ENCODE measurements around the gene SAE1. TPM values are rescaled to one million over a fixed set of nuclear protein-coding genes. Genes with fewer than 3 reads are reported as not detected.

Gene SAE1
- total and polyA plus RNA-seq, 8 donors: 16.2 to 373 (median 43.5) TPM

- 11 to 24% (median 13%) methylated on average over 15 of the region's 15 CpGs for whole genome bisulfite sequencing, 5 donors
- Histone ChIP-seq H3K9me3 (no peaks in the 10 kb centered on the region), H3K36me3 (peaks cover 0 to 8% (median 0%) of the 10 kb centered on the region in 4 donors), H3K4me1 (peaks cover 38 to 68% (median 58%) of the 10 kb centered on the region in 4 donors), H3K27ac (peak overlapping the region; percentile 85 to 100 (median 100)), H3K27me3 (no peaks in the 10 kb centered on the region), H3K4me3 (peak overlapping the region; percentile 72 to 99 (median 84))
- intact Hi-C loops (cut with DNase I; ENCODE audit: low total_unique reads): no loop called here
- TF ChIP-seq, protein P1, sequence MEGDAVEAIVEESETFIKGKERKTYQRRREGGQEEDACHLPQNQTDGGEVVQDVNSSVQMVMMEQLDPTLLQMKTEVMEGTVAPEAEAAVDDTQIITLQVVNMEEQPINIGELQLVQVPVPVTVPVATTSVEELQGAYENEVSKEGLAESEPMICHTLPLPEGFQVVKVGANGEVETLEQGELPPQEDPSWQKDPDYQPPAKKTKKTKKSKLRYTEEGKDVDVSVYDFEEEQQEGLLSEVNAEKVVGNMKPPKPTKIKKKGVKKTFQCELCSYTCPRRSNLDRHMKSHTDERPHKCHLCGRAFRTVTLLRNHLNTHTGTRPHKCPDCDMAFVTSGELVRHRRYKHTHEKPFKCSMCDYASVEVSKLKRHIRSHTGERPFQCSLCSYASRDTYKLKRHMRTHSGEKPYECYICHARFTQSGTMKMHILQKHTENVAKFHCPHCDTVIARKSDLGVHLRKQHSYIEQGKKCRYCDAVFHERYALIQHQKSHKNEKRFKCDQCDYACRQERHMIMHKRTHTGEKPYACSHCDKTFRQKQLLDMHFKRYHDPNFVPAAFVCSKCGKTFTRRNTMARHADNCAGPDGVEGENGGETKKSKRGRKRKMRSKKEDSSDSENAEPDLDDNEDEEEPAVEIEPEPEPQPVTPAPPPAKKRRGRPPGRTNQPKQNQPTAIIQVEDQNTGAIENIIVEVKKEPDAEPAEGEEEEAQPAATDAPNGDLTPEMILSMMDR (IDR thresholded peaks at IDR 0.05): no peak
- TF ChIP-seq POLR2AphosphoS5 (IDR thresholded peaks at IDR 0.05) (no peak), POLR2A (IDR thresholded peaks at IDR 0.05) (no peak), EP300 (IDR thresholded peaks at IDR 0.05) (no peak)
- DNase-seq: peak in 1 of 2 donors; percentile 76
Observed at GRCh38 chr19:47109541-47110375, 20.9 kb upstream of the SAE1 start.

- TF ChIP-seq POLR2AphosphoS5 (IDR thresholded peaks at IDR 0.05) (peak in 1 of 3 donors; percentile 47), POLR2A (IDR thresholded peaks at IDR 0.05) (no peak)
- Histone ChIP-seq H3K27ac (peak overlapping the region; percentile 97 to 100 (median 100)), H3K4me1 (peaks cover 38 to 61% (median 55%) of the 10 kb centered on the region in 4 donors), H3K9me3 (no peaks in the 10 kb centered on the region), H3K36me3 (peaks cover 0 to under 1% (median 0%) of the 10 kb centered on the region in 4 donors), H3K4me3 (peak overlapping the region; percentile 72 to 99 (median 84)), H3K27me3 (no peaks in the 10 kb centered on the region)
- 4 to 9% (median 5%) methylated on average over 12 of the region's 12 CpGs for WGBS, 5 donors
- peak in 1 of 2 donors; percentile 66 for DNase-seq
- intact Hi-C loops (cut with DNase I; ENCODE audit: low total_unique reads): no loop called here
Observed at GRCh38 chr19:47110521-47111005, 20.1 kb upstream of the SAE1 start.

DNA sequence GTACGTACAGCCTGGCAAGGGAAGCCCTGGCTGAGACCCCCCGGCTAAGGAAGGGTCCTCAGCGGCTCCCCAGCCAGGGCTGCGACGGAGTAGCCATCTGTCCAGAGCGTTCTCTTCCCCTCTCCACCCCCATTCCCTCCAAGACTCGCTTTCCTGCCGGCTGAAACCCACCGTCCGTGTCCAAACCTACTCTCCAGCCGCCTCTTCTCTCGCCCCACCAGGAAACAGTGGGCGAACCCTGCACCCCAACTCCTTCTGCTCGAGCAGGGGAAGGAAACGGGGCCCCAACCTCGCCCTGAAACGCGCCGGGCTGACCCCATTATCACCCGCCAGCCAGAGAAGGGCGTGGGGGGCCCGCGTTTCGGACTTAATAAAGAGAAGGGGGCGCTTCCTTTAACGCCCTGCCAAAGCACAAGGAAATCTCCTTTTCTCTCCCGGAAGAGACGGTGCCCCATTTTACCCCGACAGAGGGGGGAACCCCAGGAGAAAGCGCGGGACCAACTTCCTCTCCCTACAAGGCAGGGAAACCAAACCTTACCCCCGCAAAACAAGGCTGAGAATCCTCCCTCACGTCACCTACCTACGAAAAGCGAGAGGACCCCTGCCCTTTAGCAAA is 19.5 kb upstream of the SAE1 start:
- Histone ChIP-seq H3K4me1 (peaks cover 36 to 56% (median 51%) of the 10 kb centered on the region in 4 donors), H3K9me3 (no peaks in the 10 kb centered on the region), H3K36me3 (no peaks in the 10 kb centered on the region), H3K27ac (peak overlapping the region; percentile 97 to 100 (median 100)), H3K27me3 (no peaks in the 10 kb centered on the region), H3K4me3 (peak overlapping the region; percentile 72 to 99 (median 84))
- peak; percentile 34 to 62 for DNase-seq
- intact Hi-C loops (cut with DNase I; ENCODE audit: low total_unique reads): no loop called here
- TF ChIP-seq POLR2AphosphoS5 (IDR thresholded peaks at IDR 0.05): peak in 1 of 3 donors; percentile 2
- TF ChIP-seq POLR2A (IDR thresholded peaks at IDR 0.05): no peak
- TF ChIP-seq EP300 (IDR thresholded peaks at IDR 0.05): no peak
- TF ChIP-seq, protein P1 (IDR thresholded peaks at IDR 0.05): no peak
- 0 to 1% (median 0%) methylated on average over 33 to 35 of the region's 35 CpGs for WGBS, 5 donors

- peaks cover 30 to 50% (median 45%) of the 10 kb centered on the region in 4 donors for H3K4me1 ChIP-seq
- 0 to 2% (median 0%) methylated on average over 6 to 24 of the region's 24 CpGs for WGBS, 5 donors
- intact Hi-C loops (cut with DNase I; ENCODE audit: low total_unique reads): no loop called here
- DNase-seq: no peak
- peak overlapping the region; percentile 97 to 100 (median 100) for H3K27ac ChIP-seq
- H3K36me3 ChIP-seq: no peaks in the 10 kb centered on the region
- no peaks in the 10 kb centered on the region for H3K27me3 ChIP-seq
- H3K4me3 ChIP-seq: peak overlapping the region; percentile 72 to 99 (median 84)
- TF ChIP-seq, protein P1 (IDR thresholded peaks at IDR 0.05): no peak
- TF ChIP-seq POLR2AphosphoS5 (IDR thresholded peaks at IDR 0.05) (no peak), POLR2A (IDR thresholded peaks at IDR 0.05) (no peak), EP300 (IDR thresholded peaks at IDR 0.05) (no peak)
- no peaks in the 10 kb centered on the region for H3K9me3 ChIP-seq
Observed at GRCh38 chr19:47111682-47112165, 18.9 kb upstream of the SAE1 start.

Data from stomach (tissue), 9 donors.